ENCODE results near the gene PER2. TPM values are rescaled to one million over a fixed set of nuclear protein-coding genes. Genes with fewer than 3 reads are reported as not detected.

The PER2 gene
- total and polyA plus RNA-seq, 2 experiments from 2014 or later = 2.3 to 6.2 TPM

GRCh38 chr2:238320648-238321281 is 32.4 kb upstream of the PER2 start:
- Histone ChIP-seq H3K9me2 (ENCODE audit: insufficient read depth) (no peaks in the 10 kb centered on the region), H3K4me3 (peak overlapping the region; percentile 75), H3K4me2 (ENCODE audit: unreplicated experiment) (peak overlapping the region; percentile 81), H3K9me3 (ENCODE audit: low read depth) (no peaks in the 10 kb centered on the region), H3K36me3 (ENCODE audit: low read depth) (no peaks in the 10 kb centered on the region), H3K4me1 (ENCODE audit: insufficient read depth) (peaks cover 7% of the 10 kb centered on the region), H3K79me2 (ENCODE audit: insufficient read depth) (peaks cover 38% of the 10 kb centered on the region), H3K27me3 (replicated peaks; ENCODE audit: insufficient read depth) (no peaks in the 10 kb centered on the region), H4K20me1 (ENCODE audit: insufficient read depth) (no peaks in the 10 kb centered on the region), H2AFZ (peak overlapping the region; percentile 57), H3F3A (ENCODE audit: insufficient read depth) (no peaks in the 10 kb centered on the region), H3K27ac (no peak overlapping the region), H3K9ac (peak overlapping the region; percentile 73)
- DNase-seq = peak; percentile 67
- TF ChIP-seq EZH2 (IDR thresholded peaks at IDR 0.05; ENCODE audit: insufficient read depth, poor library complexity, severe bottlenecking) (no peak), EZH2phosphoT487 (IDR thresholded peaks at IDR 0.05; ENCODE audit: insufficient read depth, low read depth) (no peak)
- in situ Hi-C loops (cut with MboI) = no loop called here
- WGBS, 2 experiments (ENCODE audit: low coverage in 1 of 2, low lambda C conversion rate in 2 of 2, missing lambda C conversion rate in 2 of 2) = 3 to 4% methylated on average over 26 to 58 of the region's 65 CpGs

- Histone ChIP-seq H3K27me3 (replicated peaks; ENCODE audit: insufficient read depth) (no peaks in the 10 kb centered on the region), H3F3A (ENCODE audit: insufficient read depth) (no peaks in the 10 kb centered on the region), H3K4me2 (ENCODE audit: unreplicated experiment) (peak within 1 kb of the TSS; percentile 81), H3K4me3 (peak within 1 kb of the TSS; percentile 75), H2AFZ (peak within 1 kb of the TSS; percentile 81), H3K27ac (no peak within 1 kb of the TSS), H4K20me1 (ENCODE audit: insufficient read depth) (no peaks in the 10 kb centered on the region), H3K9me2 (ENCODE audit: insufficient read depth) (no peaks in the 10 kb centered on the region), H3K9ac (peak within 1 kb of the TSS; percentile 73), H3K9me3 (ENCODE audit: low read depth) (no peaks in the 10 kb centered on the region), H3K4me1 (ENCODE audit: insufficient read depth) (peaks cover 7% of the 10 kb centered on the region), H3K79me2 (ENCODE audit: insufficient read depth) (peaks cover 33% of the 10 kb centered on the region), H3K36me3 (ENCODE audit: low read depth) (no peaks in the 10 kb centered on the region)
- in situ Hi-C loops (cut with MboI) = no loop called here
- peak; percentile 94 for DNase-seq
- 0 to 1% methylated on average over 39 to 45 of the region's 58 CpGs for WGBS, 2 experiments (ENCODE audit: low coverage in 1 of 2, low lambda C conversion rate in 2 of 2, missing lambda C conversion rate in 2 of 2)
- TF ChIP-seq EZH2 (IDR thresholded peaks at IDR 0.05; ENCODE audit: insufficient read depth, poor library complexity, severe bottlenecking) = no peak
- no peak for TF ChIP-seq EZH2phosphoT487 (IDR thresholded peaks at IDR 0.05; ENCODE audit: insufficient read depth, low read depth)
Observed at GRCh38 chr2:238320246-238320647, 31.8 kb upstream of the PER2 start, which contains the start of gene TRAF3IP1. Gene TRAF3IP1 (plus strand): TSS chr2:238320518. CDS start chr2:238320663, 145 bp downstream.

- H3K9me3 ChIP-seq (ENCODE audit: low read depth) = no peaks in the 10 kb centered on the region
- no peak overlapping the region for H2AFZ ChIP-seq
- no peaks in the 10 kb centered on the region for H3F3A ChIP-seq (ENCODE audit: insufficient read depth)
- in situ Hi-C loops (cut with MboI) = no loop called here
- H3K36me3 ChIP-seq (ENCODE audit: low read depth) = no peaks in the 10 kb centered on the region
- TF ChIP-seq EZH2phosphoT487 (IDR thresholded peaks at IDR 0.05; ENCODE audit: insufficient read depth, low read depth) = no peak
- TF ChIP-seq EZH2 (IDR thresholded peaks at IDR 0.05; ENCODE audit: insufficient read depth, poor library complexity, severe bottlenecking) = no peak
- H4K20me1 ChIP-seq (ENCODE audit: insufficient read depth) = no peaks in the 10 kb centered on the region
- no peaks in the 10 kb centered on the region for H3K79me2 ChIP-seq (ENCODE audit: insufficient read depth)
- DNase-seq = no peak
- H3K9me2 ChIP-seq (ENCODE audit: insufficient read depth) = no peaks in the 10 kb centered on the region
- no peak overlapping the region for H3K9ac ChIP-seq
- H3K27ac ChIP-seq = no peak overlapping the region
- H3K4me2 ChIP-seq (ENCODE audit: unreplicated experiment) = no peak overlapping the region
- 84 to 87% methylated on average over 13 of the region's 13 CpGs for WGBS, 2 experiments (ENCODE audit: low coverage in 1 of 2, low lambda C conversion rate in 2 of 2, missing lambda C conversion rate in 2 of 2)
- H3K4me3 ChIP-seq = no peak overlapping the region
- H3K27me3 ChIP-seq (replicated peaks; ENCODE audit: insufficient read depth) = no peaks in the 10 kb centered on the region
- H3K4me1 ChIP-seq (ENCODE audit: insufficient read depth) = no peaks in the 10 kb centered on the region
Observed at GRCh38 chr2:238315031-238315595, 26.7 kb upstream of the PER2 start.

GRCh38 chr2:238314576-238314975 is 26.2 kb upstream of the PER2 start:
- Histone ChIP-seq H4K20me1 (ENCODE audit: insufficient read depth) (no peaks in the 10 kb centered on the region), H3K4me1 (ENCODE audit: insufficient read depth) (no peaks in the 10 kb centered on the region), H3F3A (ENCODE audit: insufficient read depth) (no peaks in the 10 kb centered on the region), H3K9me2 (ENCODE audit: insufficient read depth) (no peaks in the 10 kb centered on the region), H2AFZ (no peak overlapping the region), H3K79me2 (ENCODE audit: insufficient read depth) (no peaks in the 10 kb centered on the region), H3K27me3 (replicated peaks; ENCODE audit: insufficient read depth) (no peaks in the 10 kb centered on the region), H3K36me3 (ENCODE audit: low read depth) (no peaks in the 10 kb centered on the region), H3K27ac (no peak overlapping the region), H3K4me3 (no peak overlapping the region), H3K9me3 (ENCODE audit: low read depth) (no peaks in the 10 kb centered on the region), H3K9ac (no peak overlapping the region), H3K4me2 (ENCODE audit: unreplicated experiment) (no peak overlapping the region)
- TF ChIP-seq EZH2 (IDR thresholded peaks at IDR 0.05; ENCODE audit: insufficient read depth, poor library complexity, severe bottlenecking) (no peak), EZH2phosphoT487 (IDR thresholded peaks at IDR 0.05; ENCODE audit: insufficient read depth, low read depth) (no peak)
- in situ Hi-C loops (cut with MboI) = no loop called here
- 88 to 94% methylated on average over 8 of the region's 8 CpGs for WGBS, 2 experiments (ENCODE audit: low coverage in 1 of 2, low lambda C conversion rate in 2 of 2, missing lambda C conversion rate in 2 of 2)
- no peak for DNase-seq

Measured in GM23248 (cell line).